Lung microvascular endothelial cell (primary cell): ENCODE data around the gene EHMT1. TPM values are rescaled to one million over a fixed set of nuclear protein-coding genes. Genes with fewer than 3 reads are reported as not detected.
"Not testable (repeated sequence)": the region's sequence is repeated elsewhere in the genome, so short reads cannot be mapped to it uniquely, and the experiment has no call there.

Source experiments
- DNase-seq, 2 donors: peaks; one replicate each; pipeline versions ENCODE4 v3.0.0 to v3.0.0-alpha.2; 2010; ENCODE audit warnings: low read depth in 2 of 2
- total RNA-seq: library from RNA; depleted of rRNA; stranded (reverse); fragments of >200 nt; gene quantifications from 2 replicates; pipeline ENCODE4 v1.2.1, GENCODE V29; 2014

EHMT1 gene
- total RNA-seq, 1 donor from 2014 or later: 46.2 TPM

DNA sequence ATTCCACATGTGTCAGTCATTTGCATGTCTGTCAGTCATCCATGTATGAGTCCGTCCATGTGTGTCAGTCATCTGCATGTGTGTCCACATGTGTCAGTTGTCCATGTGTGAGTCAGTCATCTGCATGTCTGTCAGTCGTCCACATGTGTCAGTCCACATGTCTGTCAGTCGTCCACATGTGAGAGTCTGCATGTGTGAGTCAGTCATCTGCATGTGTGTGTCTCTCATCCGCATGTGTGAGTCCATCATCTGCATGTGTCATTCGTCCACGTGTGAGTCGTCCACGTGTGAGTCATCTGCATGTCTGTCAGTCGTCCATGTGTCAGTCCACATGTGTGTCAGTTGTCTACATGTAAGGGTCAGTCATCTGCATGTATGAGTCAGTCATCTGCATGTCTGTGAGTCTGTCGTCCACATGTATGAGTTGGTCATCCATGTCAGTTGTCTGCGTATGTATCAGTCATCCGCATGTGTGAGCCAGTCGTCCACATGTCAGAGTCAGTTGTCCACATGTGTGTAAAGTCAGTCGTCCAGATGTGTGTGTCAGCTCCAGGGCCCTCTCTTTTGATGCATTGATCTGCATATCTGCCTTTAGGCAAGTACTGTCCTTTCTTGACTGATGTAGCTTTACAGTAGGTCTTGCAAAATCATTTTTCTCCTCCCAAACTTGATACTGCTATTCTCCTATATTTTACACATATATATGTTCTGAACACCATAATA, 186.3 kb downstream of the EHMT1 start:
- peak in 1 of 2 donors; percentile 28 for DNase-seq

- DNase-seq: peak; percentile 20 to 48
These were observed 189.2 kb downstream of the EHMT1 start for GRCh38 chr9:137807721-137808703.

GRCh38 chr9:137809040-137809576, 190.3 kb downstream of the EHMT1 start:
- no peak for DNase-seq

GRCh38 chr9:137809726-137810450, 191.1 kb downstream of the EHMT1 start:
- DNase-seq: not testable (repeated sequence)

- no peak for DNase-seq
These were observed 192.6 kb downstream of the EHMT1 start for GRCh38 chr9:137811283-137811870.

DNA sequence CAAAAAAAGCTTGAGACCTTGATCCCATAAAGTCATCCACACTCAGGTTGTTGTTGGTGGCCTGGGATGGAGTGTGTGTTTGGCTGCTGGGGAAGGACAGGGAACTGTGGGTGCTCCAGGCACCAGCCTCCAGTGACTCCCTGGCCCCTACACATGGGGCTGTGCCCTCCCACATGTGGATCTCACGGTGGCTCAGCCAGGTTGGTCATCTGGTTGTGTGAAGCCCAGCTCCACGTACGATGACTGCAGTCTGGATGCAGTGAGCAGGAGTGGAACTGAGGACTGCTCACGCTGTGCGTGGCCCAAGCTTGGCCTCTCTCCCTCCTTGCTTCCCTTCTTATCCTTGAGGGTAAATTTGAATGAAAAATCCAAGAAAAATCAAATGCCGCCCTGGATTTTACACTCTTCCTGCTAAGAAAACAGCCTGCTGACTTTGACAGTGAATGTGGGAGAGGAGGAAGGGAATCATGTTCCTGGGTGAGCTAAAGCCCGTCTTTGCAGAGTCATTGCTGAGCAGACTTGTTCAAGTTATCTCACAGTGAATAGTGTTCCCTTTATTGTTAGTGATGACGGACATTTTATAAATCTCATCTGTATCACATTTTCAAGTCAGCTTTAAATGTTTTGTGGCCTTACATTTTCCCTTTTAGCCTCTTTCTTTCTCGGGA, 193.7 kb downstream of the EHMT1 start:
- no peak for DNase-seq

- no peak for DNase-seq
These were observed 194.4 kb downstream of the EHMT1 start for GRCh38 chr9:137813167-137813566.

DNA sequence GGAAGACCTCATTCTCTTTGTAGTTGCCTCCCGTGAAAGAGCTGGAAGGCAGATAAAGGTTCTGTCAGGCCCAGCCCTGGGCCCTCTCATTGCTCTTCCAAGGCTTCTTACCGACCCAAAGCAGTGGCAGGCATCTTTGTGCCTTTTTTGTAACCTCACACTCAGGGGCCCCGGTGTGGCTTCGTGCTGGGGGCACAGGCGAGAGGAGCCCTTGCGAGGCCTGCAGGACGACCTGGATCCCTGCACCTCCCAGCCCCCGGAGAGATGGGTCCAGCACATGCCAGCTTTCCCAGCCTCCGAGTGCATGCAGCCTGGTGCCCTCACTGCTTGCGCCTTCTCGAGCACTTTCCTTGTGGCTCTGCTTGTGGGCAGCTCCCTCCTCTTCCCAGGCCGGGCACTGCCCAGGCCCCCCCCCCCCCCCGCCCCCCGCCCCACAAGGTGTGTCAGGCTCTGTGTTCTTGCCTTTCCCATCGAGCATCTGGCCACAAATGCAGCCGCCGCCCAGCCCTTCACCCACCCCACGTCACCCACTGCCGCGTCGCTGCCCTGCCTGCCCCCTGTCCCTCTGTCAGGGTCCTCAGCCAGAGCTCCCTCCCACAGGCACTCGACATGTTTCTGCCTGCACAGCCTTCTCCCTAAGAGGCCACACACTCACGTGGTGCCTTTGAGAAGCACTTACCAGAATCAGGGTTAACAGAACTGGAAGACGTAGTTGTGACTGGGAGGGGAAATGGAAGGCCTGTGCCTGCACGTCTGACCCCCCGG, 195.0 kb downstream of the EHMT1 start:
- no peak for DNase-seq

GRCh38 chr9:137814436-137814835, 195.6 kb downstream of the EHMT1 start:
- no peak for DNase-seq

GRCh38 chr9:137814841-137815240, 196.0 kb downstream of the EHMT1 start:
- no peak for DNase-seq

DNA sequence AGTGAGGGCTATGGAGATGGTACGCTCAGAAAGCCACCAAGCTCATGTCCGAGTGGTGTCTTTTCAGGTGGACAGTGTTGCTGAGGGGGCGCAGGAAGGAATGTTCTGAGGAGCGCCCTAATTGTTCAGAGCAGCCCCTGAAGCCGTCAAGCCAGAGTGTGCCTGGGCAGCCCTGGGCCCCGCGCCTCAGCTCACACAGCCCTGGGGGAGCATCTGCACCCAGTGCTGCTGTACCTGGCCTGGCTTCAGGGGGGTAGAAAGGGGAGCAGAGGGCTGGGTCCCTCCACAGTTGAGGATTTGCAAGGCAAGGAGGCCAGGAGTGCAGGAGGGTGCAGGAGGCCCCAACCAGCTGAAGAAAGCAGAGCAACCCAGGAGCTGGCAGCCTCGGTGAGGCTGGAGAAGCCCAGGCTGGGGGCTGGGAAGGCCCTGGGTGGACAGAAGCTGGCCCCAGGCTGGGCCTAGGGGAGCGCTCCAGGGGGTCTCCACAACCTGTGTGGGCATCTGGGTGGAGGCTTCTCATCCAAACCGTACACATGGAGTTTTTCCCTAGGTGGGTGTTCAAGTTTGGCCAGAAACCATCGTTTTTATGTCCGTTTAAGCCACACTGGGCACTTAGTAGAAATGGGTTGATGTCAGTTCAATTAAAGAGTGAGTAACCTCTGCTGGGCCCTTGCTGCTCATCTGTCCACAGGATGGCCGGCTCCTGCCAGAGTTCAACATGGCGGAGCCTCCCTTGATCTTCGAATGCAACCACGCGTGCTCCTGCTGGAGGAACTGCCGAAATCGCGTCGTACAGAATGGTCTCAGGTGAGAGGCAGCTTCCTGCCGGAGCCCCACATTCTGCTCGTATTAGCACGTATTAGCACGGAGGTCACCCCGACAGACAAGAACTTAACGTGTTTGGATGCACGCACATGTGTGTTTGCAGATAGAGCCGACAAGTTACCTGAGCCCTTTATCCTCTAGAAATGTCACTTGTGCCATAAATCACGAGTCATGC, 196.8 kb downstream of the EHMT1 start:
- no peak for DNase-seq

- no peak for DNase-seq
These were observed 197.9 kb downstream of the EHMT1 start for GRCh38 chr9:137816531-137817235.

DNA sequence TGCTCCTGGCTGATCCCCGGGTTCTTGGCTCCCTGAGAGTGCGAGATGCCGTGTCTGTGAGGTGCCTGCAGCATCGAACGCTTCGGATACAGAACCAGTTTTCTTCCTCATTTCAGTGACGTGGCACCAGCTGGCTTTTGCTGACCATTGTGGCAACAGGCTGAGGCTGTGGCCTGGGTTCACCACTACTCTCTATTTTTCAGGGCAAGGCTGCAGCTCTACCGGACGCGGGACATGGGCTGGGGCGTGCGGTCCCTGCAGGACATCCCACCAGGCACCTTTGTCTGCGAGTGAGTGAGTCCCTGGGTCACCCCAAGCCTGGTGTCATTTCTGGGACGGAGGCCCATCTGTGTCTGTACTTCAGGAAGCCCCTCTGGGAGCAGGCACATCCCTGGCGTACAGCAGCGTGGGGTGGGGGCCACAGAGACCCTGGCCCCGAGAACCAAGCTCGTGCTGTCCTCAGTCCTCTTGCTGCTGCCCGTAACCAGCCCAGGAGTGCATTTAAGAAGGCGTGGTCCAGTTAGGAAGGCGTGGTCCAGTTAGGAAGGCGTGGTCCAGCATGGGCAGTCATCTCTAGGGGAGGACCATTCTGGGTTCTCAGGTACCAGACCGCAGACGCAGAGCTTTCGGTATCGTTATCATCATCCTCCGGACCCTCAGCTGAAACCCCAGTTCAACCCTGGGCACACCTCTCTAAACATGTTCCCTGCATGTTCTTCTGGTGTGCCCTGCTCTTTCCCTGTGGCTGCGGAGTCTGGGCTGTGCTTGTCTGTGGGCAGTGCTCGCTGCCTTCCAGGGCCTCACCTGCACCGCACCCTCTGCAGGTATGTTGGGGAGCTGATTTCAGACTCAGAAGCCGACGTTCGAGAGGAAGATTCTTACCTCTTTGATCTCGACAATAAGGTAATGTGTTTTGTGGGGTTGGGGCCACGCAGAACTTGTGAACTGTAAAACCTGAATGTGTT, 198.7 kb downstream of the EHMT1 start:
- no peak for DNase-seq

DNA sequence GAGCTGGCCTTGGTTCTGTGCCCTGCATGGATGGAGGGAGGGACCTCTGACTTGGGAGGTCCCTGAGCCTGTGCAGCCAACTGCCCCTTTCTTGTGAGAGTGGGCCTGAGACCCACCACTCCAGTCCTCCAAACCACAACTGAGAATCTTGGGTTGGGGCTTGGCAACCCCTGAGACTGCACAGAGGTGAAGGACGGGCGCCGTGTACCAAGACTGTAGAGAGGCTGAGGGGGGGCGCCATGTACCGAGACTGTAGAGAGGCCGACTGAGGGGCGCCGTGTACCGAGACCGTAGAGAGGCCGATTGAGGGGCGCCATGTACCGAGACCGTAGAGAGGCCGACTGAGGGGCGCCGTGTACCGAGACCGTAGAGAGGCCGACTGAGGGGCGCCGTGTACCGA, 199.5 kb downstream of the EHMT1 start:
- no peak for DNase-seq

- no peak for DNase-seq
These were observed 201.5 kb downstream of the EHMT1 start for GRCh38 chr9:137820161-137820855.
